Measurements from ENCODE around the gene TRAPPC3L.

Gene TRAPPC3L

GRCh38 chr6:116461932-116462885 is 83.3 kb downstream of the TRAPPC3L start:
- no peak for DNase-seq

- no peak for DNase-seq
These were observed 84.1 kb downstream of the TRAPPC3L start, which contains the start of gene CALHM6 for GRCh38 chr6:116461331-116461931. TSS of gene CALHM6 (plus strand) at chr6:116461375. CDS start at chr6:116461930, 555 bp downstream.

GRCh38 chr6:116459927-116460326 is 85.6 kb downstream of the TRAPPC3L start:
- no peak for DNase-seq

- no peak for DNase-seq
These were observed 87.2 kb downstream of the TRAPPC3L start for GRCh38 chr6:116458264-116458663.

GRCh38 chr6:116456927-116457326 is 88.6 kb downstream of the TRAPPC3L start:
- DNase-seq, result no peak

GRCh38 chr6:116456106-116456505 is 89.4 kb downstream of the TRAPPC3L start:
- DNase-seq, result no peak

GRCh38 chr6:116452531-116452930 is 93.0 kb downstream of the TRAPPC3L start:
- no peak for DNase-seq

GRCh38 chr6:116451916-116452315 is 93.6 kb downstream of the TRAPPC3L start:
- DNase-seq, result no peak

GRCh38 chr6:116450769-116451740 is 94.4 kb downstream of the TRAPPC3L start:
- no peak for DNase-seq

- DNase-seq, result no peak
These were observed 95.2 kb downstream of the TRAPPC3L start for GRCh38 chr6:116450185-116450710.

GRCh38 chr6:116449565-116449964 is 95.9 kb downstream of the TRAPPC3L start:
- DNase-seq, result no peak

GRCh38 chr6:116447496-116448011 is 97.9 kb downstream of the TRAPPC3L start:
- DNase-seq, result no peak

- no peak for DNase-seq
These were observed 98.4 kb downstream of the TRAPPC3L start for GRCh38 chr6:116447052-116447451.

- DNase-seq, result no peak
These were observed 99.1 kb downstream of the TRAPPC3L start for GRCh38 chr6:116446399-116446798.

GRCh38 chr6:116445102-116445501 is 100.4 kb downstream of the TRAPPC3L start:
- DNase-seq, result no peak
